Neuronal stem cell (in vitro differentiated cells): ENCODE data around the gene MERTK.
"Not testable (repeated sequence)": the region's sequence is repeated elsewhere in the genome, so short reads cannot be mapped to it uniquely, and the experiment has no call there.

Experiments used
- DNase-seq: peaks from one replicate; pipeline ENCODE4 v3.0.0-alpha.2; 2013; ENCODE audit warnings: low spot score
- H2AFZ ChIP-seq: one replicate; pipeline ENCODE4 v1.6.1; 2013; ENCODE audit warnings: mild to moderate bottlenecking, low read length, inconsistent platforms
- H2AK5ac ChIP-seq: 2 replicates; pipeline ENCODE4 v1.6.1; 2013; ENCODE audit warnings: low read depth, mild to moderate bottlenecking, inconsistent platforms, low read length, moderate library complexity, mixed read lengths
- H2BK120ac ChIP-seq: 2 replicates; pipeline ENCODE4 v1.6.1; 2013; ENCODE audit warnings: low read depth, mild to moderate bottlenecking, inconsistent platforms, low read length, moderate library complexity, mixed read lengths
- H2BK12ac ChIP-seq: one replicate; pipeline ENCODE4 v1.6.1; 2013; ENCODE audit warnings: low read length, inconsistent platforms
- H2BK15ac ChIP-seq: 2 replicates; pipeline ENCODE4 v1.6.1; 2013; ENCODE audit warnings: mild to moderate bottlenecking, low read length, inconsistent platforms, mixed read lengths
- H2BK5ac ChIP-seq: one replicate; pipeline ENCODE4 v1.6.1; 2013; ENCODE audit warnings: inconsistent platforms, mild to moderate bottlenecking, low read length, moderate library complexity
- H3K14ac ChIP-seq: one replicate; pipeline ENCODE4 v1.6.1; 2013; ENCODE audit warnings: low read length, inconsistent platforms
- H3K18ac ChIP-seq: 2 replicates; pipeline ENCODE4 v1.6.1; 2013; ENCODE audit warnings: low read length, inconsistent platforms
- H3K23ac ChIP-seq: 2 replicates; pipeline ENCODE4 v1.6.1; 2013; ENCODE audit warnings: low read depth, mild to moderate bottlenecking, mixed read lengths, low read length, inconsistent platforms; ENCODE audit not compliant: poor library complexity
- H3K27ac ChIP-seq: replicated peaks from 3 replicates; pipeline ENCODE4 v1.5.1; 2013; ENCODE audit warnings: low read length, inconsistent platforms
- H3K27me3 ChIP-seq, 3 experiments: 2 replicates each; pipeline ENCODE4 v1.6.1; 2013; ENCODE audit warnings: low read length in 3 of 3, mild to moderate bottlenecking in 2 of 3, inconsistent platforms in 1 of 3, low read depth in 1 of 3, mixed read lengths in 1 of 3, moderate library complexity in 1 of 3; ENCODE audit not compliant: control insufficient read depth in 3 of 3, insufficient read depth in 3 of 3
- H3K36me3 ChIP-seq, 2 donors: replicated peaks in 1 of 2; 2 replicates each; pipeline ENCODE4 v1.6.1; 2013; ENCODE audit warnings: low read length in 2 of 2; ENCODE audit not compliant: control insufficient read depth in 2 of 2, insufficient read depth in 2 of 2
- H3K4ac ChIP-seq: 2 replicates; pipeline ENCODE4 v1.6.1; 2013; ENCODE audit warnings: inconsistent platforms, mild to moderate bottlenecking, low read length, moderate library complexity
- H3K4me1 ChIP-seq, 2 donors: 1 replicate in 1 of 2; 2 replicates in 1 of 2; pipeline ENCODE4 v1.6.1; 2013; ENCODE audit warnings: low read length in 2 of 2, low read depth in 1 of 2; ENCODE audit not compliant: control insufficient read depth in 2 of 2, insufficient read depth in 1 of 2
- H3K4me2 ChIP-seq: one replicate; pipeline ENCODE4 v1.6.1; 2013; ENCODE audit warnings: mild to moderate bottlenecking, low read length, inconsistent platforms; ENCODE audit not compliant: insufficient read depth, poor library complexity, severe bottlenecking
- H3K4me3 ChIP-seq, 2 donors: 2 replicates each; pipeline ENCODE4 v1.5.1; 2013; ENCODE audit warnings: low read length in 2 of 2, mild to moderate bottlenecking in 2 of 2, inconsistent platforms in 1 of 2, moderate library complexity in 1 of 2
- H3K79me1 ChIP-seq: one replicate; pipeline ENCODE4 v1.6.1; 2013; ENCODE audit warnings: low read depth, mild to moderate bottlenecking, inconsistent platforms, low read length, moderate library complexity
- H3K9ac ChIP-seq: one replicate; pipeline ENCODE4 v1.6.1; 2013; ENCODE audit warnings: mild to moderate bottlenecking, low read depth, low read length, inconsistent platforms; ENCODE audit not compliant: poor library complexity
- H3K9me3 ChIP-seq, 2 donors: replicated peaks in 1 of 2; 2 replicates each; pipeline versions ENCODE3 to v1.6.1; 2013; ENCODE audit warnings: low read length in 2 of 2, mild to moderate bottlenecking in 2 of 2, inconsistent platforms in 1 of 2, low read depth in 1 of 2, mixed read lengths in 1 of 2, moderate library complexity in 1 of 2; ENCODE audit not compliant: control insufficient read depth in 2 of 2, insufficient read depth in 1 of 2
- H4K8ac ChIP-seq: one replicate; pipeline ENCODE4 v1.6.1; 2013; ENCODE audit warnings: low read depth, mild to moderate bottlenecking, inconsistent platforms, low read length, moderate library complexity
- H4K91ac ChIP-seq: one replicate; pipeline ENCODE4 v1.6.1; 2013; ENCODE audit warnings: low read length, low read depth, mild to moderate bottlenecking, inconsistent platforms; ENCODE audit not compliant: poor library complexity
- WGBS, 2 donors: extraction: QIAGEN DNeasy Blood & Tissue Kit; methylation state at CpG; one replicate each; pipeline ENCODE4 v1.1.7; 2013; ENCODE audit warnings: missing lambda C conversion rate in 2 of 2, mixed read lengths in 1 of 2; ENCODE audit not compliant: insufficient read length in 2 of 2, insufficient replicate concordance in 1 of 2; ENCODE audit errors: extremely low coverage in 2 of 2; 5-methylcytosine and 5-hydroxymethylcytosine counted together

MERTK gene

GRCh38 chr2:111957872-111958354 is 59.5 kb downstream of the MERTK start:
- Histone ChIP-seq H3K23ac (no peak overlapping the region), H3K14ac (no peak overlapping the region), H3K27ac (no peak overlapping the region), H2BK15ac (no peak overlapping the region), H3K18ac (no peak overlapping the region), H3K79me1 (no peaks in the 10 kb centered on the region), H3K9ac (no peak overlapping the region), H2BK5ac (no peak overlapping the region), H3K4ac (no peak overlapping the region), H3K9me3 (no peaks in the 10 kb centered on the region), H3K4me3 (no peak overlapping the region), H2AK5ac (no peak overlapping the region), H3K27me3 (no peaks in the 10 kb centered on the region), H3K36me3 (no peaks in the 10 kb centered on the region), H2BK12ac (no peak overlapping the region), H3K4me1 (peaks cover 4 to 6% of the 10 kb centered on the region in 2 donors), H2BK120ac (no peak overlapping the region), H4K91ac (no peak overlapping the region), H4K8ac (no peak overlapping the region), H2AFZ (no peak overlapping the region), H3K4me2 (no peak overlapping the region)
- no CpG with 5 or more reads among the region's 6 CpGs for WGBS, 2 donors
- no peak for DNase-seq

- no peak for DNase-seq
- Histone ChIP-seq H3K4me3 (no peak overlapping the region), H2BK15ac (no peak overlapping the region)
Measured at GRCh38 chr2:111958901-111959300, 60.5 kb downstream of the MERTK start.

DNA sequence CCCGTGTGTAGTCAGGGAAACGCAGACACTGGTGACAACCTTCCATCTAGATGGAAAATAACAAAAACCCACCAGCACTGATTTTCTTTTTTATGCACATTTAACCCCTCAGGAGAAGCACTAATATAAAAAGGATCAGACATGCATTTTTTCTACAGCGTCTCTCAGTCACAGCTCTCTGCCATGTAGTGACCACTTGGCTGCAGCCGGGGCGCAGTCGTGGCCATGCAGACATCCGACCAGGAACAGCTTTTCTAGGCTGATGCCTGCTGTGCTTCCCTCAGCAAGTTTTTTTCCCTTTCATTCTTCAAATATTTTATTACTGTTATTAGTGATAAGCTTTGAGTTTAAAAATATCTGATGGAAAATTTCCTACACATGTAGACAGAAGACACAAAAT is 63.3 kb downstream of the MERTK start:
- no peak overlapping the region for H3K18ac ChIP-seq
- no peak overlapping the region for H2BK12ac ChIP-seq
- H2BK120ac ChIP-seq = no peak overlapping the region
- no peak overlapping the region for H2BK5ac ChIP-seq
- H3K79me1 ChIP-seq = no peaks in the 10 kb centered on the region
- H3K4ac ChIP-seq = no peak overlapping the region
- no peak overlapping the region for H2AFZ ChIP-seq
- no peaks in the 10 kb centered on the region for H3K27me3 ChIP-seq
- DNase-seq = no peak
- H3K4me1 ChIP-seq = peaks cover 0 to 5% of the 10 kb centered on the region in 2 donors
- H3K23ac ChIP-seq = no peak overlapping the region
- no peak overlapping the region for H3K14ac ChIP-seq
- no peaks in the 10 kb centered on the region for H3K36me3 ChIP-seq
- no peak overlapping the region for H3K9ac ChIP-seq
- WGBS, 2 donors = no CpG with 5 or more reads among the region's 7 CpGs
- H3K27ac ChIP-seq = no peak overlapping the region
- H4K8ac ChIP-seq = no peak overlapping the region
- no peak overlapping the region for H4K91ac ChIP-seq
- no peak overlapping the region for H2BK15ac ChIP-seq
- H3K4me2 ChIP-seq = no peak overlapping the region
- H3K4me3 ChIP-seq = no peak overlapping the region
- H2AK5ac ChIP-seq = no peak overlapping the region
- H3K9me3 ChIP-seq = no peaks in the 10 kb centered on the region

More at GRCh38 chr2:111958901-111959300, 60.5 kb downstream of the MERTK start:
- Histone ChIP-seq H3K23ac (no peak overlapping the region), H3K9me3 (no peaks in the 10 kb centered on the region), H3K4ac (no peak overlapping the region), H2AFZ (no peak overlapping the region), H3K79me1 (no peaks in the 10 kb centered on the region), H2BK12ac (no peak overlapping the region), H3K36me3 (no peaks in the 10 kb centered on the region), H3K4me2 (no peak overlapping the region), H3K14ac (no peak overlapping the region), H2AK5ac (no peak overlapping the region), H4K91ac (no peak overlapping the region), H3K18ac (no peak overlapping the region), H2BK5ac (no peak overlapping the region), H2BK120ac (no peak overlapping the region), H3K4me1 (peaks cover 5 to 6% of the 10 kb centered on the region in 2 donors), H4K8ac (no peak overlapping the region), H3K27me3 (no peaks in the 10 kb centered on the region), H3K27ac (no peak overlapping the region), H3K9ac (no peak overlapping the region)
- WGBS, 2 donors = no CpG with 5 or more reads among the region's 1 CpG

DNA sequence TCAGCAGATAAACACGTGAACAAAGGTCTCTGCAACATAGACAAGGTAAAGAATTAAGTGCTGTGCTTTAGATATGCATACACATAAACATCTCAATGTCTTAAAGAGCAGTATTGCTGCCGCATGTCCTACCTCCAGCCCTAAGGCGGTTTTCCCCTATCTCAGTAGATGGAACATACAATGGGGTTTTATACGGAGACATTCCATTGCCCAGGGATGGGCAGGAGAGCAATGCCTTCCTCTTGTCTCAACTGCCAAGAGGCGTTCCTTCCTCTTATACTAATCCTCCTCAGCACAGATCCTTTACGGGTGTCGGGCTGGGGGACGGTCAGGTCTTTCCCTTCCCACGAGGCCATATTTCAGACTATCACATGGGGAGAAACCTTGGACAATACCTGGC is 64.7 kb downstream of the MERTK start:
- H3K27ac ChIP-seq = peak overlapping the region; percentile 11
- not testable (repeated sequence) for H2AFZ ChIP-seq, H3K36me3 ChIP-seq, H3K23ac ChIP-seq, H3K4me1 ChIP-seq, H3K27me3 ChIP-seq, H3K18ac ChIP-seq, H2BK120ac ChIP-seq, H2BK15ac ChIP-seq, H2AK5ac ChIP-seq, H3K79me1 ChIP-seq, H2BK12ac ChIP-seq, H3K4me3 ChIP-seq, H3K9me3 ChIP-seq, H3K9ac ChIP-seq, H3K4me2 ChIP-seq, H4K8ac ChIP-seq, H3K4ac ChIP-seq, H4K91ac ChIP-seq, H3K14ac ChIP-seq, DNase-seq, H2BK5ac ChIP-seq
- no CpG with 5 or more reads among the region's 9 CpGs for WGBS, 2 donors
